ENCODE data around the gene CAND2.
"Not testable (repeated sequence)": the region's sequence is repeated elsewhere in the genome, so short reads cannot be mapped to it uniquely, and the experiment has no call there.

CAND2 gene

DNA sequence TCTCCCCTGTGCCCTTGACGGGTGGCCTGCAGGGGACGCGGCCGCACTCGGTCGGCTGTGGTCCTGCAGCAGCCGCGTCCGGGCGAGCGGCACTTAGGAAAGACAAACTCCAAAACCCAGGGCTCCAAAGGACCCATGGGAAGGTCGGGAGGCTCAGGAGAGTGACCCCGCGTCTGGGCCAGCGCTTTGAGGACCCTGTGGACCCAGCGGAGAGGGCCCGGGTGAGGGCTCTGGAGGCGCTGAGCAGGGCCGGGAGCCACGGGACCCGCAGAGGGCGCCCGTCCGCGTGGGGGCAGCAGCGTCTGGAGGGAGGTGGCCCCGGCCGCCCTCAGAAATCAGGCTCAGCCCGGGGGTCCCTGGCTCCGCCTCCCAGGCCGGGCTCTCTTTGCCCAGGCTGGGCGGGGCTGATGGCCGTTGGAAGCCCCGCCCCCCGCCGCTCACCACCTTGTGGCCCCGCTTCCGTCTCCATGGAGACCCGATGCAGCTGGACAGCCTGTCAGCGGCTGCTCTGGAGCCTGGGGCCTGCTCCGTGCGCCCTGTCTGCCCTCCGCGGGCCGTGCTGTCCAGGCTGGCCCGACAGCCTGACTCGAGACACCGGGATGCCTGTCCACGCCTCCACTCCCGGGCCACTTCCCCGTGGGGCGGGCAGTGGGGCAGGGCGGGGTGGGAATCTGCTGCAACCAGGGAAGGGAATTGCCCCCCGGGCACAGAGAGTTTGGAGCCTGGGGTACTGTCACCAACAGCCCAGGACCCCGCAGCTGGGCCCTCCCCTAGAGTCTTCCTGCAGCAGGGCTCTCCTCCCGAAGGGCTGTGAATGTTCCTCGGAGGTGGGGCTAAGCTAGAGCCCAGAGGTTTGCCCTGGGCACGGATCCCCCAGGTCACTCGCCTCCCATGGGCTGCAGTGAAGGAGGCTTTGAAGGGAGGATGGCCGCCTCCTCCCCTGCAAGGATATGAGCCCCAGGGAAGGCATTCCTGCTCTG lies 79.7 kb downstream of the CAND2 start:
- in situ Hi-C loops (cut with HindIII; ENCODE audit: low pct_ligation_motif_present, low sequenced_read_pairs): no loop called here
- DNase-seq: peak; percentile 35
- H3K4me3 ChIP-seq (ENCODE audit: low read depth, low read length): peak overlapping the region; percentile 39
- TF ChIP-seq, protein P1, sequence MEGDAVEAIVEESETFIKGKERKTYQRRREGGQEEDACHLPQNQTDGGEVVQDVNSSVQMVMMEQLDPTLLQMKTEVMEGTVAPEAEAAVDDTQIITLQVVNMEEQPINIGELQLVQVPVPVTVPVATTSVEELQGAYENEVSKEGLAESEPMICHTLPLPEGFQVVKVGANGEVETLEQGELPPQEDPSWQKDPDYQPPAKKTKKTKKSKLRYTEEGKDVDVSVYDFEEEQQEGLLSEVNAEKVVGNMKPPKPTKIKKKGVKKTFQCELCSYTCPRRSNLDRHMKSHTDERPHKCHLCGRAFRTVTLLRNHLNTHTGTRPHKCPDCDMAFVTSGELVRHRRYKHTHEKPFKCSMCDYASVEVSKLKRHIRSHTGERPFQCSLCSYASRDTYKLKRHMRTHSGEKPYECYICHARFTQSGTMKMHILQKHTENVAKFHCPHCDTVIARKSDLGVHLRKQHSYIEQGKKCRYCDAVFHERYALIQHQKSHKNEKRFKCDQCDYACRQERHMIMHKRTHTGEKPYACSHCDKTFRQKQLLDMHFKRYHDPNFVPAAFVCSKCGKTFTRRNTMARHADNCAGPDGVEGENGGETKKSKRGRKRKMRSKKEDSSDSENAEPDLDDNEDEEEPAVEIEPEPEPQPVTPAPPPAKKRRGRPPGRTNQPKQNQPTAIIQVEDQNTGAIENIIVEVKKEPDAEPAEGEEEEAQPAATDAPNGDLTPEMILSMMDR (IDR thresholded peaks at IDR 0.05; ENCODE audit: low read depth, low read length, missing control alignments): peak; percentile 28
- no peak overlapping the region for H3K27ac ChIP-seq
- H3K36me3 ChIP-seq (replicated peaks): no peaks in the 10 kb centered on the region
- H3K27me3 ChIP-seq (replicated peaks): no peaks in the 10 kb centered on the region

- H3K27me3 ChIP-seq (replicated peaks): no peaks in the 10 kb centered on the region
These were observed 80.6 kb downstream of the CAND2 start for GRCh38 chr3:12877040-12877439.

GRCh38 chr3:12878141-12878574 lies 81.7 kb downstream of the CAND2 start:
- no peaks in the 10 kb centered on the region for H3K27me3 ChIP-seq (replicated peaks)
- no peak overlapping the region for H3K27ac ChIP-seq
- in situ Hi-C loops (cut with HindIII; ENCODE audit: low pct_ligation_motif_present, low sequenced_read_pairs): no loop called here
- H3K36me3 ChIP-seq (replicated peaks): no peaks in the 10 kb centered on the region
- no peak overlapping the region for H3K4me3 ChIP-seq (ENCODE audit: low read depth, low read length)
- TF ChIP-seq, protein P1 (IDR thresholded peaks at IDR 0.05; ENCODE audit: low read depth, low read length, missing control alignments): no peak
- DNase-seq: no peak

More at GRCh38 chr3:12877040-12877439, 80.6 kb downstream of the CAND2 start:
- TF ChIP-seq, protein P1 (IDR thresholded peaks at IDR 0.05; ENCODE audit: low read depth, low read length, missing control alignments): no peak
- Histone ChIP-seq H3K27ac (no peak overlapping the region), H3K4me3 (ENCODE audit: low read depth, low read length) (no peak overlapping the region), H3K36me3 (replicated peaks) (no peaks in the 10 kb centered on the region)
- in situ Hi-C loops (cut with HindIII; ENCODE audit: low pct_ligation_motif_present, low sequenced_read_pairs): no loop called here
- no peak for DNase-seq

DNA sequence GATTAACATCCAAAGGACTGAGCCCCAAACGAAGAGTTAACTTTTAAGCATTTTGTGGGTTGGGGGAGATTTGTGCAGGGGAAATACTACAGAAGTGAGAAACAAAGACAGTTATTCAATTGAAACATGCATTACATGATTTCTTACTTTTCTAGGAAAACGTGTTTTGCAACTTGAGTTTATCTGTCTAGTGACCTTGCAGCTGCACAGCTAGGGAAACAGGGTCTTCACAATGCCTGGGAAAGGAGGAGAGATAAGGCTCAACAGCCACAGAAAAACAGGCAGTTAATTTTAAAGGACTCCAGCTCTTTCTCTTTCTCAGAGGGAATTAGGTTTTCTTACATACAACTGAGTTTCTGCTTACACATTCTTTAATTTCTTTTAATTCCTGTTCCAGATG lies 82.3 kb downstream of the CAND2 start:
- H3K27ac ChIP-seq; DNase-seq; H3K36me3 ChIP-seq (replicated peaks); H3K4me3 ChIP-seq (ENCODE audit: low read depth, low read length); H3K27me3 ChIP-seq (replicated peaks); in situ Hi-C loops (cut with HindIII; ENCODE audit: low pct_ligation_motif_present, low sequenced_read_pairs): not testable (repeated sequence)

- Histone ChIP-seq H3K4me3 (ENCODE audit: low read depth, low read length) (no peak overlapping the region), H3K36me3 (replicated peaks) (no peaks in the 10 kb centered on the region), H3K27ac (no peak overlapping the region), H3K27me3 (replicated peaks) (no peaks in the 10 kb centered on the region)
- TF ChIP-seq, protein P1 (IDR thresholded peaks at IDR 0.05; ENCODE audit: low read depth, low read length, missing control alignments): no peak
- no peak for DNase-seq
- in situ Hi-C loops (cut with HindIII; ENCODE audit: low pct_ligation_motif_present, low sequenced_read_pairs): no loop called here
These were observed 82.8 kb downstream of the CAND2 start for GRCh38 chr3:12879191-12879815.

- in situ Hi-C loops (cut with HindIII; ENCODE audit: low pct_ligation_motif_present, low sequenced_read_pairs); H3K27me3 ChIP-seq (replicated peaks); H3K4me3 ChIP-seq (ENCODE audit: low read depth, low read length); DNase-seq; H3K27ac ChIP-seq; H3K36me3 ChIP-seq (replicated peaks): not testable (repeated sequence)
These were observed 85.4 kb downstream of the CAND2 start for GRCh38 chr3:12881858-12882257.

Data from brain microvascular endothelial cell (primary cell).